AML-193 (cell line): Measurements from ENCODE around the gene PTPN13.
"Not testable (repeated sequence)": the region's sequence is repeated elsewhere in the genome, so short reads cannot be mapped to it uniquely, and the experiment has no call there.

Experiments
- DNase-seq, 2 experiments: peaks; one replicate each; lab custom pipeline; 2025; lab: John Stamatoyannopoulos, UW

The PTPN13 gene

GRCh38 chr4:86641516-86642090 is 47.5 kb downstream of the PTPN13 start:
- DNase-seq, result no peak

- no peak for DNase-seq
Measured at GRCh38 chr4:86644892-86645291, 50.8 kb downstream of the PTPN13 start.

DNA sequence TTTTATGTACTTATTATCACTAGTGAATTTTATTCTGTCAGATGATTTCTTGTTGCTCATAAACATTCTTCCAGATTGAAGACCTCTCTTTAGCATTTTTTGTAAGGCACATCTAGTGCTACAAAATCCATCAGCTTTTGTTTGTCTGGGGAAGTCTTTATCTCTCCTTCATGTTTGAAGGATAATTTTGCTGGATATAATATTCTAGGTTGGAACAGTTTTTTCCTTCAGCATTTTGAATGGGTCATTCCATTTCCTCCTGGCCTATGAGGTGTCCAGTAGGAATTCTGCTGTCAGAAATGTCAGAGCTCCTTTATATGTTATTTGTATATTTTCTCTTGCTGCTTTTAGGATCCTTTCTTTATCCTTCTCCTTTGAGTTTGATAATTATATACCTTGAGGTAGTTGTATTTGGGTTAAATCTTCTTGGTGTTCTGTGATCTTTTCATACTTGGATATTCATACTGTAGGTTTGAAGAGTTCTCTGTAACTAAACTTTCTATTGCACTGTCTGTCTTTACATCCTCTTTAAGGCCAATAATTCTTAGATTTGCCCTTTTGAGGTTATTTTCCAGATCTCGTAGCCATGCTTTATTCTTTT is 58.3 kb downstream of the PTPN13 start:
- DNase-seq, result no peak

- DNase-seq, result peak; percentile 4 to 6
Measured at GRCh38 chr4:86653237-86653865, 59.2 kb downstream of the PTPN13 start.

DNA sequence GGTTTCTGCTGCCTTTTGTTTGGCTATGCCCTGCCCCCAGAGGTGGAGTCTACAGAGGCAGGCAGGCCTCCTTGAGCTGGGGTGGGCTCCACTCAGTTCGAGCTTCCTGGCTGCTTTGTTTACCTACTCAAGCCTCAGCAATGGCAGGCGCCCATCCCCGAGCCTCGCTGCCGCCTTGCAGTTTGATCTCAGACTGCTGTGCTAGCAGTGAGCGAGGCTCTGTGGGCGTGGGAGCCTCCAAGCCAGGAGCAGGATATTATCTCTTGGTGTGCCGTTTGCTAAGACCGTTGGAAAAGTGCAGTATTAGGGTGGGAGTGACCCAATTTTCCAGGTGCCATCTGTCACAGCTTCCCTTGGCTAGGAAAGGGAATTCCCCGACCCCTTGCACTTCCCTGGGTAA is 62.7 kb downstream of the PTPN13 start:
- DNase-seq, result not testable (repeated sequence)

- no peak for DNase-seq
Measured at GRCh38 chr4:86657382-86657781, 63.3 kb downstream of the PTPN13 start.

- no peak for DNase-seq
Measured at GRCh38 chr4:86657910-86658309, 63.8 kb downstream of the PTPN13 start.

DNA sequence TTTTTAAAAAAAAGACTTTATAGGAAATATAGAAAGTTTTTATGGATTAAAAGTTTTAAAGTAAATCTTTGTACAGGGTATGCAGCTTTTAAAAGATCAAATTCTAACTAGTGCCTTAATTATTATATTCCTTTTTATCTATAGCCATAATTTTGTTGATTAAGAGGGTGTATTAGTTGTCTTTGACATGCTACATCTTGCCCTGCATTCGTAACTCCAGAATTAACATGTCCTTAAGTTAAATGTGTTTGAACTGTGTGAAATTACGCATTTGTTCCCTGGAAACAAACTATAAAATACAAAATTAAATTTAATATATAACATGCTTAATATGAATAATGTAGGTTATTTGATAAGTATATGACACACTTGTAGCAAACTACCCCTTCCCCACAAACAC is 66.3 kb downstream of the PTPN13 start:
- no peak for DNase-seq

- DNase-seq, result no peak
Measured at GRCh38 chr4:86661006-86661405, 66.9 kb downstream of the PTPN13 start.

- DNase-seq, result no peak
Measured at GRCh38 chr4:86661418-86661817, 67.3 kb downstream of the PTPN13 start.

GRCh38 chr4:86664959-86665358 is 70.8 kb downstream of the PTPN13 start:
- DNase-seq, result no peak

DNA sequence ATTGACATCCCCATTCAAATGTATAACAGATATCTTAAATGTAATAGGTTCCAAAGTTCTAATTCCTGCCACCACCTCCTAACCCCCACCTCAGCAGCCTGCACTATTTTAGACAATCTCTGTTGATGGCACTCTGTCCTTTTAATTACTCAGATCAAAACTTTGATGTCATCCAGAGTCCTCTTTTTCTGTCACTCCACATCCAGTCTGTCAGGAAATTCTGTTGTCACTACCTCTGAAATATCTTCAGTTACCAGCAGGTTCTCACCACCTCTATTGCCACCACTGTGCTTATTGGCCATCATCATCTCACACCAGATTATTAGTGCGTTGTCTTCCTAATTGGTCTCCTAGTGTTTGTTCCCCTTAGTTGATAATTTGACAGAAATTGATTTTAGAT is 76.2 kb downstream of the PTPN13 start:
- DNase-seq, result no peak

DNA sequence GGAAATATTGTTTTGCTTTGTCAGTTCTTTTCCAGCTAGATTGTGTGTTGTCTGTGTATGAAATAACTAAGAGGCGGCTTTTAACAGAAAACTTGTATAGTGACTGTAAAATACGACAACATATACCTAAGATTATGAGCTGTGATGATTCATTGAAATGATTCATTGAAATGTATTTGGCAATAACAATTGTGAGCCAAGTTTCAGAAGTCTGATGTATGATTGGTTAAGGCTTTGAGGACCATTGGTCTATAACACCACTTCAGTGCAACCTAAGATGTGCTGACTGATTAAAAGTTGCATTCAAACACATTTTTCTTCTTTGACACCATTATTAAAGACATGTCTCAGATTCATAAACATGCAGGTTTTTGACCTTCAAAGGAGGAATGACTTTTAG is 76.6 kb downstream of the PTPN13 start:
- DNase-seq, result no peak

- no peak for DNase-seq
Measured at GRCh38 chr4:86675548-86675947, 81.4 kb downstream of the PTPN13 start.

- no peak for DNase-seq
Measured at GRCh38 chr4:86678796-86679195, 84.7 kb downstream of the PTPN13 start.

DNA sequence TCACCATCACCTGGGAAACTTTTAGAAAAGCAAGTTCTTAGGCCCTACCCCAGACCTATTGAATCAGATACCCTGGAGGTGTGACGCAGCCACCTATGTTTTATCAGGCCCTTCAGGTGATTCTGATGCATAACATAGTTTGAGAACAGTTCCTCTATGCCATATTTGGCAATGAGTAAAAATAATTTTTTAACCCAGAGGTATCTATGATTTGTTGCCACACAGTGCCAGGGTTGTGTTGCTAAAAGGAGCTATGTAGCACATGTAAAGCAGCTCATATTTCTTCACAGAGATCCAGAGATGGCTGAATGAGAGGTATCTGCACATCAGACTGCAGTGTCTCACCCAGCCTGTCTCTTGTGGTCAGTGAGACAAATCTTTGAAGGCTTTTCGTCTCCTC is 85.3 kb downstream of the PTPN13 start:
- no peak for DNase-seq

GRCh38 chr4:86683167-86683566 is 89.1 kb downstream of the PTPN13 start:
- DNase-seq, result no peak

DNA sequence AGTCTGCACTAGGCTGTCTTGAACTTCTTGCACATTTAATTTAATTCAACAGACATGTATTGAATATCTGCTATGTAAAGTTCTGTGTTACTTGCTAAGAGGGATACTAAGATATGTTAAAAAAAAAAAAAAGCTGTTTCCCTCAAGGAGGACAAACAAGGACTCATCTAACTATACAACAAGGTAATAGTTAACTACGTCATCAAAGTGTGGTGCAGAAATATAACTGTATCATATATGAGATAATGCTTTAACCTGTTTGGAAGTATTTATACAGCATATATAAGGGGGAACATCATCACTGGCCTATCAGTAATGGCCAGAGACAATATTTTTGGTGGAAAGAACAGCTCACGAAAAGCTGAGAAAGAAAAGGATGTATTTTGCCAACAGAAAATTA is 89.9 kb downstream of the PTPN13 start:
- no peak for DNase-seq

GRCh38 chr4:86685401-86685800 is 91.3 kb downstream of the PTPN13 start:
- DNase-seq, result no peak

- DNase-seq, result no peak
Measured at GRCh38 chr4:86686741-86687140, 92.6 kb downstream of the PTPN13 start.

GRCh38 chr4:86688026-86688425 is 93.9 kb downstream of the PTPN13 start:
- DNase-seq, result no peak

- DNase-seq, result no peak
Measured at GRCh38 chr4:86704601-86705000, 110.5 kb downstream of the PTPN13 start.

GRCh38 chr4:86706923-86707597 is 112.9 kb downstream of the PTPN13 start:
- no peak for DNase-seq
